ENCODE results near the gene CTDNEP1. TPM values are rescaled to one million over a fixed set of nuclear protein-coding genes. Genes with fewer than 3 reads are reported as not detected.

CTDNEP1 gene
- total and polyA plus RNA-seq, 4 donors = 92.9 to 113 (median 108) TPM

DNA sequence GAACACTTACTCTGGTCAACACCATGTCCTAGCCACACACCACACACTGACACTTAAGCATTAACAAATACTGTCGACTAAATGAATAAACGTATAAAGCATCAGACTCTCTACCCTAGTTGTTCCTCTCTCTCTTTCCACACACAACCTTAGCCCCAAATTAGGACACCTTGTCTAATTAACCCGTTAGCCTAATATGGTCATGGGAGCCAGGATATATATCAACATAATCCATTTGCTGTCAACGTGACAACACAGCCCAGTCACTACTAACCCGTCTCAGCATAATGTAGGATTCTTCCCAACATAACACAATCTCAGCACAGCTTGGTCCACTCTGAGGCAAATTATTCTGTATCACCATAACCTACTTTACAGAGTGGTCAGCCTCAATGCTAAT is 19.4 kb downstream of the CTDNEP1 start:
- Histone ChIP-seq H3K27me3 (ENCODE audit: control insufficient read depth in 1 of 2, insufficient read depth in 2 of 2, low read length in 1 of 2) (no peaks in the 10 kb centered on the region), H3K4me3 (ENCODE audit: low read length in 2 of 2) (no peak overlapping the region), H3K36me3 (ENCODE audit: control insufficient read depth in 1 of 2, insufficient read depth in 2 of 2, low read length in 1 of 2) (peaks cover 0 to 4% of the 10 kb centered on the region in 2 donors), H3K4me1 (ENCODE audit: control insufficient read depth in 1 of 2, insufficient read depth in 2 of 2, low read length in 2 of 2) (no peaks in the 10 kb centered on the region), H3K27ac (ENCODE audit: low read depth in 1 of 2, low read length in 2 of 2) (no peak overlapping the region), H3K9me3 (ENCODE audit: control insufficient read depth, low read length) (no peaks in the 10 kb centered on the region)
- no peak for DNase-seq
- ATAC-seq (ENCODE audit: low FRiP score) = no peak
- intact Hi-C loops (cut with DNase I) = no loop called here
- WGBS, 2 donors = 77 to 78% methylated on average over 5 of the region's 5 CpGs

DNA sequence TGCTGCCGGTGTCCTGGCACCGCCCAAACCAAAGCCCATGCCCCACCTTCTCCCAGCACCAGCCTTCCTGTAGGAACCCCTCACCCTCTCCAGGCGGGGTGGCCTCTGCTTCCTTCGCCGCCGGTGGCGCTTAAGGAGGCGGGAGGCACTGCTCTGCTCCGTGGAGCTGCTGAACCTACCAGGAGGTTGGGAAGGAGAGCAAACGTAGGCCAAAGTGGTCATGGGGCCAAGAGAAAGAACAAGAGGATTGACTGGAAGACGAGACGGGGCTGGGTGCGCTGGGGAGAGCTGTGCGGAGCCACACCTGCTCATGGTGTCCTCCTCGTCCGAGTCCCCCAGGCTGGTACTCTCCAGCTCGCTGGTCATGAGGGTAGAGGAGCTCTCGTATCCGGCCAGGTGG is 22.0 kb downstream of the CTDNEP1 start:
- intact Hi-C loops (cut with DNase I) = no loop called here
- 94 to 96% methylated on average over 19 of the region's 19 CpGs for WGBS, 2 donors
- no peaks in the 10 kb centered on the region for H3K9me3 ChIP-seq (ENCODE audit: control insufficient read depth, low read length)
- no peaks in the 10 kb centered on the region for H3K4me1 ChIP-seq (ENCODE audit: control insufficient read depth in 1 of 2, insufficient read depth in 2 of 2, low read length in 2 of 2)
- no peak overlapping the region for H3K27ac ChIP-seq (ENCODE audit: low read depth in 1 of 2, low read length in 2 of 2)
- no peak for ATAC-seq (ENCODE audit: low FRiP score)
- no peaks in the 10 kb centered on the region for H3K27me3 ChIP-seq (ENCODE audit: control insufficient read depth in 1 of 2, insufficient read depth in 2 of 2, low read length in 1 of 2)
- H3K4me3 ChIP-seq (ENCODE audit: low read length in 2 of 2) = no peak overlapping the region
- DNase-seq = no peak
- peaks cover 0 to 4% of the 10 kb centered on the region in 2 donors for H3K36me3 ChIP-seq (ENCODE audit: control insufficient read depth in 1 of 2, insufficient read depth in 2 of 2, low read length in 1 of 2)

- intact Hi-C loops (cut with DNase I) = no loop called here
- Histone ChIP-seq H3K4me1 (ENCODE audit: control insufficient read depth in 1 of 2, insufficient read depth in 2 of 2, low read length in 2 of 2) (no peaks in the 10 kb centered on the region), H3K27ac (ENCODE audit: low read depth in 1 of 2, low read length in 2 of 2) (no peak overlapping the region), H3K27me3 (ENCODE audit: control insufficient read depth in 1 of 2, insufficient read depth in 2 of 2, low read length in 1 of 2) (no peaks in the 10 kb centered on the region), H3K9me3 (ENCODE audit: control insufficient read depth, low read length) (no peaks in the 10 kb centered on the region), H3K36me3 (ENCODE audit: control insufficient read depth in 1 of 2, insufficient read depth in 2 of 2, low read length in 1 of 2) (peaks cover 3 to 4% of the 10 kb centered on the region in 2 donors), H3K4me3 (ENCODE audit: low read length in 2 of 2) (no peak overlapping the region)
- DNase-seq (no peak), ATAC-seq (ENCODE audit: low FRiP score) (no peak)
- WGBS, 2 donors = 88 to 90% methylated on average over 14 of the region's 14 CpGs
Observed at GRCh38 chr17:7228920-7229319, 22.6 kb downstream of the CTDNEP1 start.

- Histone ChIP-seq H3K4me1 (ENCODE audit: control insufficient read depth in 1 of 2, insufficient read depth in 2 of 2, low read length in 2 of 2) (no peaks in the 10 kb centered on the region), H3K9me3 (ENCODE audit: control insufficient read depth, low read length) (no peaks in the 10 kb centered on the region), H3K36me3 (ENCODE audit: control insufficient read depth in 1 of 2, insufficient read depth in 2 of 2, low read length in 1 of 2) (peaks cover 4 to 6% of the 10 kb centered on the region in 2 donors), H3K27ac (ENCODE audit: low read depth in 1 of 2, low read length in 2 of 2) (no peak overlapping the region), H3K4me3 (ENCODE audit: low read length in 2 of 2) (no peak overlapping the region), H3K27me3 (ENCODE audit: control insufficient read depth in 1 of 2, insufficient read depth in 2 of 2, low read length in 1 of 2) (no peaks in the 10 kb centered on the region)
- DNase-seq = no peak
- ATAC-seq (ENCODE audit: low FRiP score) = no peak
- WGBS, 2 donors = 88 to 89% methylated on average over 31 of the region's 31 CpGs
- intact Hi-C loops (cut with DNase I) = no loop called here
Observed at GRCh38 chr17:7226721-7227710, 24.5 kb downstream of the CTDNEP1 start.

GRCh38 chr17:7225711-7226331 is 25.7 kb downstream of the CTDNEP1 start:
- no peak overlapping the region for H3K4me3 ChIP-seq (ENCODE audit: low read length in 2 of 2)
- H3K4me1 ChIP-seq (ENCODE audit: control insufficient read depth in 1 of 2, insufficient read depth in 2 of 2, low read length in 2 of 2) = no peaks in the 10 kb centered on the region
- 71 to 72% methylated on average over 16 to 21 of the region's 21 CpGs for WGBS, 2 donors
- intact Hi-C loops (cut with DNase I) = no loop called here
- H3K9me3 ChIP-seq (ENCODE audit: control insufficient read depth, low read length) = no peaks in the 10 kb centered on the region
- H3K27me3 ChIP-seq (ENCODE audit: control insufficient read depth in 1 of 2, insufficient read depth in 2 of 2, low read length in 1 of 2) = no peaks in the 10 kb centered on the region
- DNase-seq = no peak
- no peak overlapping the region for H3K27ac ChIP-seq (ENCODE audit: low read depth in 1 of 2, low read length in 2 of 2)
- ATAC-seq (ENCODE audit: low FRiP score) = no peak
- peaks cover 4 to 6% of the 10 kb centered on the region in 2 donors for H3K36me3 ChIP-seq (ENCODE audit: control insufficient read depth in 1 of 2, insufficient read depth in 2 of 2, low read length in 1 of 2)

DNA sequence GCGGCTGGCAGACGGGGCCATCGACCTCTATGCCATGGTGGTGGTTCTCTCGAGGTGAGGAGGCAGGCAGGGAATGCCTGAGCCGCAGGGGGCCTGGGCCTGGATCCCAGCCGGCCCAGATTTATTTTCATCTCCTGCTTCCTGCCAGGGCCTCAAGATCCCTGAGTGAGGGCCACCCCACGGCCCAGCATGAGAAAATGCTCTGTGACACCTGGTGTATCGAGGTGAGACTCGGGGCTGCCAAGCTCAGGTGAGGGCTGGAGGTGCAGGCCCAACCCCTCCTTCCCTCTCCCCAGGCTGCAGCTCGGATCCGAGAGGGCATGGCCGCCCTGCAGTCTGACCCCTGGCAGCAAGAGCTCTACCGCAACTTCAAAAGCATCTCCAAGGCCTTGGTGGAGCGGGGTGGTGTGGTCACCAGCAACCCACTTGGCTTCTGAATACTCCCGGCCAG is 26.8 kb downstream of the CTDNEP1 start:
- no peak overlapping the region for H3K27ac ChIP-seq (ENCODE audit: low read depth in 1 of 2, low read length in 2 of 2)

GRCh38 chr17:7224110-7224509 is 27.4 kb downstream of the CTDNEP1 start:
- Histone ChIP-seq H3K4me1 (ENCODE audit: control insufficient read depth in 1 of 2, insufficient read depth in 2 of 2, low read length in 2 of 2) (no peaks in the 10 kb centered on the region), H3K4me3 (ENCODE audit: low read length in 2 of 2) (no peak overlapping the region), H3K9me3 (ENCODE audit: control insufficient read depth, low read length) (no peaks in the 10 kb centered on the region), H3K36me3 (ENCODE audit: control insufficient read depth in 1 of 2, insufficient read depth in 2 of 2, low read length in 1 of 2) (peaks cover 0 to 6% of the 10 kb centered on the region in 2 donors), H3K27me3 (ENCODE audit: control insufficient read depth in 1 of 2, insufficient read depth in 2 of 2, low read length in 1 of 2) (no peaks in the 10 kb centered on the region), H3K27ac (ENCODE audit: low read depth in 1 of 2, low read length in 2 of 2) (no peak overlapping the region)
- intact Hi-C loops (cut with DNase I) = no loop called here
- ATAC-seq (ENCODE audit: low FRiP score) = no peak
- no peak for DNase-seq
- 61 to 74% methylated on average over 8 to 10 of the region's 10 CpGs for WGBS, 2 donors

More for the DNA sequence above, 26.8 kb downstream of the CTDNEP1 start:
- Histone ChIP-seq H3K36me3 (ENCODE audit: control insufficient read depth in 1 of 2, insufficient read depth in 2 of 2, low read length in 1 of 2) (peaks cover 3 to 6% of the 10 kb centered on the region in 2 donors), H3K27me3 (ENCODE audit: control insufficient read depth in 1 of 2, insufficient read depth in 2 of 2, low read length in 1 of 2) (no peaks in the 10 kb centered on the region), H3K4me1 (ENCODE audit: control insufficient read depth in 1 of 2, insufficient read depth in 2 of 2, low read length in 2 of 2) (no peaks in the 10 kb centered on the region), H3K9me3 (ENCODE audit: control insufficient read depth, low read length) (no peaks in the 10 kb centered on the region), H3K4me3 (ENCODE audit: low read length in 2 of 2) (no peak overlapping the region)
- ATAC-seq (ENCODE audit: low FRiP score) = no peak
- 55 to 60% methylated on average over 15 of the region's 15 CpGs for WGBS, 2 donors
- no peak for DNase-seq
- intact Hi-C loops (cut with DNase I) = no loop called here

DNA sequence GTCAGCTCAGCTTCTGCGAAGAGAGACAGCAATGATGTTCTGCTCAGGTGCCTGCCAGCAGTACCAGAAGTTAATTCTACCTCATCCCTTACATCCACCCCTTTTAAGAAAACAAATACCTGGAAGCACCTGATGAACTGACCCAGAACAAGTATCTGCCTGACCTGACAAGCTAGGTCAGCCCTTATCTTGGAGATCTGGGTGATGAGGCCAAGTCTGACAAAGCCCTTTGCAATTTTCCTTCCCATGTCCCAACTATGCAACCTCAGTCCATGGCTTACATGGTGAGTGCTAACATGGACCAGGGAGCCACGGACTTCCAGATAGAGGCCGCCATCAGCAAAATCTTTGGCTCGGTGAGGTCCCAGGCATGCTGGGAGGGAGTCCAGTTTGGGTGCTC is 28.2 kb downstream of the CTDNEP1 start:
- Histone ChIP-seq H3K4me1 (ENCODE audit: control insufficient read depth in 1 of 2, insufficient read depth in 2 of 2, low read length in 2 of 2) (no peaks in the 10 kb centered on the region), H3K9me3 (ENCODE audit: control insufficient read depth, low read length) (no peaks in the 10 kb centered on the region), H3K4me3 (ENCODE audit: low read length in 2 of 2) (no peak overlapping the region), H3K27ac (ENCODE audit: low read depth in 1 of 2, low read length in 2 of 2) (no peak overlapping the region), H3K36me3 (ENCODE audit: control insufficient read depth in 1 of 2, insufficient read depth in 2 of 2, low read length in 1 of 2) (peaks cover 0 to 6% of the 10 kb centered on the region in 2 donors), H3K27me3 (ENCODE audit: control insufficient read depth in 1 of 2, insufficient read depth in 2 of 2, low read length in 1 of 2) (no peaks in the 10 kb centered on the region)
- intact Hi-C loops (cut with DNase I) = no loop called here
- 65 to 69% methylated on average over 4 of the region's 4 CpGs for WGBS, 2 donors
- no peak for DNase-seq
- no peak for ATAC-seq (ENCODE audit: low FRiP score)
